Heart left ventricle (tissue), 16 donors: Measurements from ENCODE around the gene TJP1. TPM values are rescaled to one million over a fixed set of nuclear protein-coding genes. Genes with fewer than 3 reads are reported as not detected.

Experiments
- ATAC-seq, 4 donors: fragments of 200-7000 bp; cut with Tn5 transposase; one replicate each; pipeline ENCODE4 v1.9.1; 2020 to 2022; ENCODE audit warnings: moderate library complexity in 4 of 4, mild to moderate bottlenecking in 3 of 4, moderate number of reproducible peaks in 1 of 4
- DNase-seq, 5 donors: peaks; one replicate each; pipeline ENCODE4 v3.0.0-alpha.2; 2020
- H3K27ac ChIP-seq, 12 donors: fragments of 200-600 bp; sonication (generic) in 4 of 12; one replicate each; pipeline versions ENCODE4 v1.5.0 to v1.8.0; 2016 to 2022; ENCODE audit warnings: mild to moderate bottlenecking in 2 of 12
- H3K27me3 ChIP-seq, 9 donors: fragments of 200-600 bp; sonication (generic) in 2 of 9; one replicate each; pipeline versions ENCODE4 v1.5.1 to v1.8.0; 2016 to 2022; ENCODE audit warnings: mild to moderate bottlenecking in 3 of 9
- H3K36me3 ChIP-seq, 9 donors: fragments of 200-600 bp; sonication (generic) in 2 of 9; one replicate each; pipeline versions ENCODE4 v1.5.0 to v1.8.0; 2018 to 2022; ENCODE audit warnings: mild to moderate bottlenecking in 2 of 9
- H3K4me1 ChIP-seq, 12 donors: fragments of 200-600 bp; sonication (generic) in 4 of 12; one replicate each; pipeline versions ENCODE4 v1.5.0 to v1.8.0; 2016 to 2022; ENCODE audit warnings: mild to moderate bottlenecking in 3 of 12
- H3K4me3 ChIP-seq, 12 donors: fragments of 200-600 bp; sonication (generic) in 4 of 12; one replicate each; pipeline versions ENCODE4 v1.5.0 to v1.8.0; 2017 to 2022; ENCODE audit warnings: mild to moderate bottlenecking in 9 of 12, moderate library complexity in 4 of 12
- H3K9me3 ChIP-seq, 12 donors: fragments of 200-600 bp; sonication (generic) in 4 of 12; one replicate each; pipeline versions ENCODE4 v1.5.0 to v1.8.0; 2016 to 2022; ENCODE audit warnings: mild to moderate bottlenecking in 1 of 12
- POLR2A ChIP-seq, 2 donors: fragments of 450-650 bp; IDR thresholded peaks; one replicate each; pipeline ENCODE4 v1.6.1; 2017; ENCODE audit warnings: antibody characterized with exemption in 2 of 2, mild to moderate bottlenecking in 2 of 2, moderate library complexity in 2 of 2
- WGBS, 4 donors: extraction: QIAGEN DNeasy Blood & Tissue Kit in 2 of 4; methylation state at CpG; one replicate each; pipeline versions ENCODE4 v1.1.5 to v1.1.7; 2013 to 2018; 5-methylcytosine and 5-hydroxymethylcytosine counted together
- intact Hi-C, 10 donors: fragments of 100-400 bp; cut with DNase I; formaldehyde crosslinking; loops; one replicate each; pipeline versions ENCODE4 v1.11.1 to v1.14.2; 2022
- polyA plus RNA-seq, 2 donors: library from polyadenylated mRNA; stranded (reverse); fragments of 200-250 nt; gene quantifications; one replicate each; pipeline ENCODE4 v1.2.3, GENCODE V29; 2013
- total RNA-seq, 9 donors: library from RNA; depleted of rRNA in 2 of 9; stranded (reverse); fragments of >200 nt in 2 of 9; fragmentation: NEBNext Ultra II Directional in 3 of 9; extraction: Animal tissue kit (Norgen Biotek cat#: 25700) in 3 of 9; gene quantifications; one replicate each; pipeline versions ENCODE4 v1.1.0 to v1.2.4, GENCODE V29; 2016 to 2023
- TF ChIP-seq, protein P1 (sequence below), 12 donors: fragments of 200-600 bp; sonication (generic) in 4 of 12; IDR thresholded peaks; one replicate each; pipeline versions ENCODE4 v1.5.0 to v1.8.0; 2018 to 2022; ENCODE audit warnings: antibody characterized with exemption in 12 of 12, mild to moderate bottlenecking in 5 of 12
- donor health status: ischemic (EF 13 %, LVEDD 7.1; RV severe dilation, severe dysfunction).
- donor health status: healthy with polysubstance abuse.
- donor health status: DM: no; HTN: yes; CAD: no.
- donor health status: DM: no; HTN: no; CAD: no.
- donor health status: ischemic (EF 25% LVEDD 6.9; RV normal size, moderate dysfunction).
- donor health status: ischemic (EF 25% LVEDD 5.7; RV mildly dilated, moderate dysfunction).
- donor health status: healthy.
- donor health status: DM: yes; HTN: yes; CAD: no.
- donor health status: ischemic (EF 35%, LVEDD 5.7; RV mildly dilated, moderate dysfunction).
- donor health status: nonischemic (EF 11% LVEDD 7.7; RV severe dilation, severe dysfunction).
- donor health status: DM: yes; HTN: yes; CAD: no.
- donor health status: PGD.
- donor health status: ischemic (EF 29% LVEDD 5.4; RV normal size, mild dysfunction).
- donor health status: nonischemic (EF 23%, LVEDD 6.1; RV moderate dilation, normal function).

Gene TJP1
- total and polyA plus RNA-seq, 11 donors, result 26.8 to 159 (median 105) TPM

DNA sequence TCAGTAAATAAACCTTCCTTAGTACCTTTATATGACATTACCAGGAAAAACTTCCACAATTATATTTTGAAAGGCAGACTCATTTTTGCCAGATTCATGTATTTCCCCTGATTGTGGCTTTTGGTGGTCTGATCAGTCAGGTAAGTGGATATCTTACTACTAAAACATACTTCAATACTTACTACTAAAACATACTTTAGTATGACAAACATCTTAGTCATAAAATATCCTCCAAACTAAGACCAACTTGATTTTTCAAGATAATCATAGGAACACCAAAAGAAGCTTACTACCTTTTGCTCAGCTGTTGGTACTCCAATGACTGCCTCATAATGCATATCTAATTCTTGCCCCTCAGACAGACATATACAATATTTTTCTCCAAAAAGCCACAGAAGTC lies 9.3 kb downstream of the TJP1 start:
- Histone ChIP-seq H3K9me3 (no peaks in the 10 kb centered on the region), H3K36me3 (no peaks in the 10 kb centered on the region), H3K27me3 (peaks cover 0 to 3% (median 0%) of the 10 kb centered on the region in 9 donors), H3K4me3 (no peak overlapping the region), H3K27ac (no peak overlapping the region), H3K4me1 (peaks cover 6 to 87% (median 53%) of the 10 kb centered on the region in 12 donors)
- DNase-seq (no peak), ATAC-seq (no peak)
- intact Hi-C loops, result loop anchor here in 4 of 10 donors (10.0 kb wide), 2 partner anchors 48 to 102 kb away; no protein-coding TSS in a partner anchor
- TF ChIP-seq, protein P1, sequence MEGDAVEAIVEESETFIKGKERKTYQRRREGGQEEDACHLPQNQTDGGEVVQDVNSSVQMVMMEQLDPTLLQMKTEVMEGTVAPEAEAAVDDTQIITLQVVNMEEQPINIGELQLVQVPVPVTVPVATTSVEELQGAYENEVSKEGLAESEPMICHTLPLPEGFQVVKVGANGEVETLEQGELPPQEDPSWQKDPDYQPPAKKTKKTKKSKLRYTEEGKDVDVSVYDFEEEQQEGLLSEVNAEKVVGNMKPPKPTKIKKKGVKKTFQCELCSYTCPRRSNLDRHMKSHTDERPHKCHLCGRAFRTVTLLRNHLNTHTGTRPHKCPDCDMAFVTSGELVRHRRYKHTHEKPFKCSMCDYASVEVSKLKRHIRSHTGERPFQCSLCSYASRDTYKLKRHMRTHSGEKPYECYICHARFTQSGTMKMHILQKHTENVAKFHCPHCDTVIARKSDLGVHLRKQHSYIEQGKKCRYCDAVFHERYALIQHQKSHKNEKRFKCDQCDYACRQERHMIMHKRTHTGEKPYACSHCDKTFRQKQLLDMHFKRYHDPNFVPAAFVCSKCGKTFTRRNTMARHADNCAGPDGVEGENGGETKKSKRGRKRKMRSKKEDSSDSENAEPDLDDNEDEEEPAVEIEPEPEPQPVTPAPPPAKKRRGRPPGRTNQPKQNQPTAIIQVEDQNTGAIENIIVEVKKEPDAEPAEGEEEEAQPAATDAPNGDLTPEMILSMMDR (IDR thresholded peaks at IDR 0.05), result no peak
- TF ChIP-seq POLR2A (IDR thresholded peaks at IDR 0.05), result no peak

DNA sequence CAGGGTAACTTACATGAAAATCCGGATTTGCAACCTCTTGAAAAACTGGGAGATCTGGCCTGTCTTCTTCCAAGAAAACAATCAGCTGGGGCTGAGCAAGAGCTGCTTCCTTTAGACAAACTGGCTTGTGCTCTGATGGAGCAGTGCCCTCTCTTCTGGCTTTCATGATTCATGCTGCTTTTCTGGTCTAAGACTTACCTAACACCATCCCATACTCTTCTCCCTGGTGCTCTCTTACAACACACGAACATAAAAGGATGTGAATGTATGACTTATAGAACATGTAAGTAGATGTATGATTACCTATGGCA lies 9.9 kb downstream of the TJP1 start:
- H3K4me1 ChIP-seq, result peaks cover 6 to 93% (median 53%) of the 10 kb centered on the region in 12 donors
- TF ChIP-seq POLR2A (IDR thresholded peaks at IDR 0.05), result no peak
- intact Hi-C loops, result loop anchor here in 4 of 10 donors (10.0 kb wide), 2 partner anchors 48 to 102 kb away; no protein-coding TSS in a partner anchor
- no peaks in the 10 kb centered on the region for H3K9me3 ChIP-seq
- H3K27me3 ChIP-seq, result peaks cover 0 to 3% (median 0%) of the 10 kb centered on the region in 9 donors
- no peak overlapping the region for H3K4me3 ChIP-seq
- H3K36me3 ChIP-seq, result no peaks in the 10 kb centered on the region
- WGBS, 4 donors, result 21 to 36% (median 31%) methylated on average over 2 of the region's 2 CpGs
- ATAC-seq, result peak in 3 of 4 donors; percentile 47 to 72 (median 60)
- DNase-seq, result no peak
- H3K27ac ChIP-seq, result peak overlapping the region in 1 of 12 donors; percentile 10

DNA sequence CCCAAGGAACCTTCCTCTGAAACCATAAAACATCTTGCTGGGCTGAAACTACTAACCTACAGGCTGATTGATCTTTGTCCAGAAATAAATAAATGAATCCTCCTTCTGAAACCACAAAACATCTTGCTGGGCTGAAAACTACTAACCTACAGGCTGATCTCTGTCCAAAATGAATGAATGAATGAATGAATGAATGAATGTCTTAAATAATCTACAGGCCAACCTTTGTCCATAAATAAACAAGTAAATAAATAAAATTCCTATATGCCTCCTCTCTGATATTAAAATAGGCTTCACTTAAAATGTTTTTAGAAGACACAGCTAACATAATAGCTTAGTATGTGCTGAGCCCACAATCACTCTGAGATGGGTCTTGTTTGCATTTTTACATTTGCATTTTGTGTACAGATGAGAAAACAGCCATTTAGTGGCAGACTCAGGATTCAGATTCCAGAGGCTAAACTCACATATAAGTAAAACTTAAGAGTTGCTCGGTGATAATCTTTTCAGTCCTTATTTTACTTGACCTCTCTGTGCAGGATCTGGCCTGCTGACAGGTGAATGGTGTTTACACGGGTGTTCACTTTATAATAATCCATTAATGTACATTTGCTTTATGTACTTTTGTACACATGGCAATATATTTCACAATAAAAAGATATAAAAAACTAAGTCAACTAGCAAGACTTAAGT lies 10.4 kb downstream of the TJP1 start:
- ATAC-seq (no peak), DNase-seq (no peak)
- H3K36me3 ChIP-seq, result no peaks in the 10 kb centered on the region
- H3K27ac ChIP-seq, result peak overlapping the region in 1 of 12 donors; percentile 10
- 31 to 45% (median 44%) methylated on average over 2 of the region's 2 CpGs for WGBS, 4 donors
- TF ChIP-seq, protein P1 (IDR thresholded peaks at IDR 0.05), result no peak
- TF ChIP-seq POLR2A (IDR thresholded peaks at IDR 0.05), result no peak
- H3K4me3 ChIP-seq, result no peak overlapping the region
- H3K4me1 ChIP-seq, result peaks cover 6 to 97% (median 56%) of the 10 kb centered on the region in 12 donors
- H3K27me3 ChIP-seq, result peaks cover 0 to 3% (median 0%) of the 10 kb centered on the region in 9 donors
- intact Hi-C loops, result loop anchor here in 5 of 10 donors (2.0 to 10.0 kb wide), 3 partner anchors 23 to 103 kb away; no protein-coding TSS in a partner anchor
- no peaks in the 10 kb centered on the region for H3K9me3 ChIP-seq

DNA sequence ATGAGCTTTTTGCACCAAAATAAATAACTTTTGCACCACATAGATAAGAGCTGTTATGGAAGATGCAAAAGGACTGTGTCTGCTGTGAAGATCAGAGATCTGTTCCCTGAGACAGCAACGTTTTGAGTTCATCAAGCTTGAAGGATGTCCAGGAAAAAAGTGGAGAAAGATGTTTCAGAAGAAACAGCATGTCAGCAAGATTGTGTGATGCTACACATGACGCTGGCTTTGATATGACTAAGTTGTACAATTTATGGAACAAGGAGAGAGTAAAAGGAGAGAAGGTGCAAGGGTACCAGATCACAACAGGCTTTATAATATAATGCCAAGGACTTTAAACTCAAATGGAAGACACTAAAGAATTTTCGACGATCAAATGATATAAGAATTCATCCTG lies 16.6 kb downstream of the TJP1 start:
- Histone ChIP-seq H3K9me3 (no peaks in the 10 kb centered on the region), H3K4me1 (peaks cover 11 to 88% (median 65%) of the 10 kb centered on the region in 12 donors), H3K36me3 (no peaks in the 10 kb centered on the region), H3K27me3 (peaks cover 0 to 3% (median 0%) of the 10 kb centered on the region in 9 donors), H3K27ac (peak overlapping the region in 1 of 12 donors; percentile 32), H3K4me3 (no peak overlapping the region)
- DNase-seq (no peak), ATAC-seq (no peak)
- intact Hi-C loops, result loop anchor here in 1 of 10 donors (5.0 kb wide), 1 partner anchor 38 kb away; no protein-coding TSS in a partner anchor
- 46 to 57% (median 51%) methylated on average over 4 of the region's 4 CpGs for WGBS, 4 donors
- TF ChIP-seq, protein P1 (IDR thresholded peaks at IDR 0.05), result no peak
- TF ChIP-seq POLR2A (IDR thresholded peaks at IDR 0.05), result no peak
